ENCODE results near the gene OPRD1.

The OPRD1 gene

DNA sequence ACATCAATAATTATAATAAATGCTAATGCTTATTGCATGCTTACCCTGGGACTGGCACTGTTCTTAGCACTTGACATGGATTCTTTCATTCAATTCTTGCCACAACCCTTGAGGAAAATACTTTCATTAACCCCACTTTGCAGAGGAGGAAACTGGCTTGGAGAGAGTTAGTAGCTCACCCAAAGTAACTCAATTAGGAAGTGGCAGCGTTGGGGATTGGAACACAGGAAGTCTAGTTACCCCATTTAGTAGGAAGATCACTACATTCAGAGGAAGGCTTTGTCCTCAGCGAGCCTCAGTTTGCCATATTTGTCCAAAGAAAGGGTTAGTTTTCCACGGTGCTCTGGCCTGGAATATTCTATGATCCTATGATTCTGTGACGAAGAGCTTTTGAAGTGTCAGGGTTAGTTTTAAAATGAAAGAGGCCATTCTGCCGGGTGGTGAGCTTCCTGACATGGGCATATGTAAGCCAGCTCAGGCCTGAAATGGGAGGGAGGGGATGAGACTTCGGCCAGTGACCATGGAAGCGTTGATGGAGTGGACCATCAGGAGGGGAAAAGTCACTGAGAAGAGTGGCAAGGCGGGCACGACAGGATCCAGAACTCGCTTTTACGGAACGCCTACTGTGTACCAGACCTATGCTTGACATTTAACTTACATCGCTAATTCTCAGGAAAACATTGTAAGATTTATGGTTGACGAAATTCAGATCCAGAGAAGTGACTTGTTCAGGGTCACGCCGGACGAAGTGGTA, 74.2 kb downstream of the OPRD1 start:
- no peak for DNase-seq (ENCODE audit: low spot score)

- DNase-seq (ENCODE audit: low spot score): peak; percentile 98
Measured at GRCh38 chr1:28886731-28887418, 74.9 kb downstream of the OPRD1 start.

- DNase-seq (ENCODE audit: low spot score): peak; percentile 60
Measured at GRCh38 chr1:28887419-28887834, 75.5 kb downstream of the OPRD1 start.

DNA sequence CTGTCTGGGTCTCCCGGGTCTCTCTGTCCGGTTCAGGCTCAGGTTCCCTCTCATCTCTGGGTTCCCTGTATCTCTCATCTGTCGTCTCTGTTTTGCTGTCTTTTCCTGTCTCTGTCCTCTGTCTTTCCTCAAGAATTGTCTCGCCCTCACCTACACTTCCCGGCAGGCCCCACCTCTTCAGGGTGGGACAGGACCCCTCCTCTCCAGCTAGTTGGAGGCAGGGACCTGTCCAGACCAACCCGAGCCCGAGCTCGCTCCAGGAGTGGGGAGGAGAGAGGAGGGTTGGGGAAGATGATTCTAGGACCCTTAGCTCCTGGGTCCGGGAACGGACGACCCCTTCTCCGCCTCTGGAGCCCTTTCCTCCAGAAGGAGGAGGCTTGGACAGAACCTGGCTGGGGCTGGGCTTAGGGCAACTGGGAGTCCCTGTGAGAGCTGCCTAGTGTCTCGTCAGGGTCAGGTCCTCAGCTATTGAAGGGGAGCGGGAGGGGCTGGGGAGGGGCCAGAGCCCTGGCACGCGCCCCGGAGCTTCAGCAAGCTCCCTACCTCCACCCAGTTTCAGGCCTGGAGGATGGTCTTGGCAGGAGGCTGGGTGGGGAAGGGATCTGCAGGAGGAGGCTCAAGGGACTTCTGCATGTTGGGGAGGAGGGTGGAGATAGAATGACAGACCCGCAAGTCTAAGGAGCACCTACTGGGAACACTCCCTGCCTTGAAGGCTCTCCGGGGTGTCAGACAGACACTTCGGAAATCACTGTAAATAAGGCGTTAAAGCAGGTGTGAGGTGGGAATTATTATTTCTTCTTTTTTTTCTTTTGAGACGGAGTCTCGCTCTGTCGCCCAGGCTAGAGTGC, 76.1 kb downstream of the OPRD1 start:
- peak; percentile 21 for DNase-seq (ENCODE audit: low spot score)

GRCh38 chr1:28888915-28889314, 76.9 kb downstream of the OPRD1 start:
- DNase-seq (ENCODE audit: low spot score): no peak

GRCh38 chr1:28889357-28889756, 77.4 kb downstream of the OPRD1 start:
- DNase-seq (ENCODE audit: low spot score): no peak

DNA sequence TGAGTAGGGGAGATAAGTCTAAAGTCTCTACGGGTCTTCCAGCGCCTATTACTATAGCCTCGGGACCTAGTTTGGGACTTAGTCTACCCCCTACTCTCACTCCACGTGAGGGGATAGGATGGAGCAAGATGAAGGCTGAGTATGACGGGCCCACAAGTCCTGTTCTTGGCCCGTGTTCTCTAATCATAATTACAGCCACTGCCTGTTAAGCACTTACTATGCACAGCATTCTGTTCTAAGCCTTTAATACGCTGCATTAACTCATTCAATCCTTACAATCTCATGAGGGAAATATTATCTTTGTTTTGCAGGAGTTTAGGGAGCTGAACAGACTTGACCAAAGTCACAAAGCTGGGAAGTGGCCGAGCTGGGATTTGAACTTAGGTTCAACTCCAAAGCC, 78.5 kb downstream of the OPRD1 start:
- DNase-seq (ENCODE audit: low spot score): no peak

DNA sequence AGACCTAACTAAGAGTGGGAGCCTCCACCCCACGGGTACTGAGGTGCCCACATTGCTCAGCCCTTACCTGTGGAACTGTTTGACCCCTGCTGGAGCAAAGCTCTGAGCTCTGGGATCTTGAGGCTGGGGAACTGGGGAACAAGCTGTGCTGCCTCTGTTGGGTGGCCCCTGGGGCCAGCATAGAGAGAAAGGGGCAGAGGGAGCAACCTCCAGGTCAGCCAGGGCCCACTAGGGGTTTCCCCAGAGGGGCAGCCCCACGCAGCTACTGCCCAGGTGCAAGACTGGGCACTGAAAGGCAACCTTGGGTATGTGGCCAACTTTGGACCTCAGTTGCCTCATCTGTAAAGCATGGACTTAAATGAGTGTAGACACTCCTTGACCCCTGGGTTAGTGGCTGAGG, 78.9 kb downstream of the OPRD1 start:
- DNase-seq (ENCODE audit: low spot score): no peak

- no peak for DNase-seq (ENCODE audit: low spot score)
Measured at GRCh38 chr1:28891256-28891655, 79.3 kb downstream of the OPRD1 start.

DNA sequence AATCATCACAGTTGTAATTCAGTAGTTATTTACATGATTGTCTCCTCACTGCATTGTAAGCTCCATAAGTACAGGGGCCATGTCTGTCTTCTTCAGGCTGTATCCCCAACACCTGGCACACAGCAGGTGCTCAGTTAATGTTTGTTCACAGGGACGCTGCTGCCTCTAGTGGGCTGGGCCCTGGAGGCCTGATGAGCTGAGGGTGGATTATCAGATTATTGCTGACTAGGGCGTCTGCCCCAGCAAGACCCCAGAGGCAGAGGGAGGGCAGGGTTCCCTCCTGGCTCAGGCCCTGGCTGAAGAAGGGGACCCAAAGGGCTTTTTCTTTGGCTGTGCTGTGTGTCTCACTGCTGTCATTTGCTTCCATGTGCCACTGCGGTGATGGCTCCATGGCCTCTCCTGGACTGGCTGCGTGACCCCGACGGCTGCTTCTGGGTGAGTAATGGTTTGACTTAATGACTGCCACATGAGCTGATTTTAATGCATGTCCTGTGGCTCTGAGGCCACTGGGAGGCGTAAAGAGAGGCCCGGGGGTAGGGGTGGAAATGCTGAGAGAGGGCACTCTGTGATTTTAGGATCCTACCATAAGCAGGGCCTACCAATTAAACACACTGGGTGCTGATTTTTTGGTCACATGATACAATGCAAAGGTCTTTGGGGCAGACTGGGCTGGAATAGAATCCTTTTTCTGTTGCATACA, 81.6 kb downstream of the OPRD1 start:
- DNase-seq (ENCODE audit: low spot score): peak; percentile 64

DNA sequence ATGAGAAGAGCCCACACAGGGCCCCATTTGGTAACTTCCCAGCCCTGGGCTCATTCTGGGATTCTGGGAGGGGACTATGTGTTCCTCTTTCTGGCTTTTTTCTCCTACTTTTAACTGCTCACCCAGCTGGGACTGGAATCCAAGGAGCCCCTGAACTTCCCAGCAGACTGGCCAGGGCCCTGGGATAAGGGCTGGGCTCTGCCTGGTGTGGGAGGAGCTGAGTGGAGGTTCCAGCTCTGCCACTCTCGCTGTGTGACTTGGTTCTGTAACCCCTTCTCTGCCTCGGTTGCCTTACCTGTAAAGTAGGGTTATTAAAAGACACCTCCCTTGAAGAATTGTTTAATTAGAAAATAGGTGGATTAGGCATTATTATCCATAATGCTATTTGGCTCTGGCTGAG, 82.8 kb downstream of the OPRD1 start:
- no peak for DNase-seq (ENCODE audit: low spot score)

GRCh38 chr1:28895896-28896608, 84.1 kb downstream of the OPRD1 start:
- DNase-seq (ENCODE audit: low spot score): no peak

GRCh38 chr1:28896609-28896986, 84.6 kb downstream of the OPRD1 start:
- DNase-seq (ENCODE audit: low spot score): no peak

- no peak for DNase-seq (ENCODE audit: low spot score)
Measured at GRCh38 chr1:28897789-28898188, 85.8 kb downstream of the OPRD1 start.

GRCh38 chr1:28898405-28898881, 86.5 kb downstream of the OPRD1 start:
- DNase-seq (ENCODE audit: low spot score): no peak

GRCh38 chr1:28899267-28899666, 87.3 kb downstream of the OPRD1 start:
- no peak for DNase-seq (ENCODE audit: low spot score)

DNA sequence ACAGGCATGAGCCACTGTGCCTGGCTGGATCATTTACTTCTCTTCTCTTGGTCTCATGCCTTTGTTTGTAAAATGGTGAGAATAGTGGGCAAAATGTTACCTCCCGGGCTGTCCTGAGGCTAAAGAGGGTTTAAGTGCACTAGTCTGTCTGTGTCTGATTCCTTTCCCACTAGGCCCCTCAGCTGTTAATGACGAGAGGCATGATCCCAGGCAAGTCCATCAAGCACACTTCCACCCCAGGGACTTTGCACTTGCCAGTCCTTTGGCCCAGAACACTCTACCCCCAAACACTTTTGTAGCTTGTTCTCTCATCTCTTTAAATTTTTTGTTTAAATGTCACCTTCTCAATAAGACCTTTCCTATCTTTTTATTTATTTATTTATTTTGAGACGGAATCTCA, 88.6 kb downstream of the OPRD1 start:
- DNase-seq (ENCODE audit: low spot score): no peak

DNA sequence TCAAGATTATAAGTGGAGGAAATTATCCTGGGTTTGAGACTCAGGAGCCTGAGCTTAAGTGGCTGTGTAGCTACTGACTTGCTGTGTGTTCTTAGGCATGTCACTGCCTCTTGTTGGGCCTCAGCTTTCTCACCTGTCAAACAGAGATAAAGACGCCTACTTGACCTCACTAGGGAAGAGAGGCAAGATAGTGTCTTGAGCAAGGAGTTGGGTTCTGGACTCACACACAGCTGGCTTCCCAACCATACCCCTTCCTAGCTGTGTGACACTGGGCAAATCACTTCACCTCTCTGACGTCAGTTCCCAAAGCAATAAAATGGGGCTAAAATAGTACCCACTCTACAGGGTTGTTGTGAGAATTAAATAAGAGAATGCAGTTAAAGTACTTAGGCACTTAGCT, 90.8 kb downstream of the OPRD1 start:
- no peak for DNase-seq (ENCODE audit: low spot score)

GRCh38 chr1:28905921-28906666, 94.1 kb downstream of the OPRD1 start:
- DNase-seq (ENCODE audit: low spot score): no peak

DNA sequence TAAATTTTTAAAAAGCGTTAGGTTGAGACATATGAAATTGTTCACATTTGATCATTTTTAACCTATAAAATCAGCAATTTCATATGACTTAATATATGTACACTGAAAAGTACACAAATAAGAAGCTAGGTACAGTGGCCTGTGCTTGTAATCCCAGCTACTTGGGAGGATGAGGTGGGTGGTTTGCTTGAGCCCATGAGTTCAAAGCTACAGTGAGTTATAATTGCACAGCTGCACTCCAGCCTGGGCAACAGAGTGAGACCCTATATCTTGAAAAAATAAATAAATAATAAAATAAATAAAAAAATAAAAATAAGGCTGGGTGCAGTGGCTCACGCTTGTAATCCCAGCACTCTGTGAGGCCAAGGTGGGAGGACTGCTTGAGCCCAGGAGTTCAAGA, 97.2 kb downstream of the OPRD1 start:
- DNase-seq (ENCODE audit: low spot score): no peak

All from GM03348 (cell line).